ENCODE measurements around the gene CFAP251.

CFAP251 gene

DNA sequence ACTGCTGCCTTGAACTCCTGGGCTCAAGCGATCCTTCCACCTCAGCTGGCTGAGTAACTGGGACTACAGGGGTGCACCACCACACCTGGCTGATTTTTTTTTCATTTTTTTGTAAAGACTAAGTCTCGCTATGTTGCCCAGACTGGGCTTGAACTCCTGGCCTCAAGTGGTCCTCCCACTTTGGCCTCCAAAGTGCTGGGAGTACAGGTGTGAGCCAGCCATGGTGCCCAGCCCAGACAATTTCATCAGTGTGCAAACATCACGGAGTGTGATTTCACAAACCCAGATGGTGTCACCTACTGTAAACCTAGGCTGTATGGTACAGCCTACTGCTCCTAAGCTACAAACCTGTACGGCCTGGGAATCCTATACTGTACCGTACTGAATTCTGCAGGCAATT, 96.4 kb downstream of the CFAP251 start:
- H3K9me3 ChIP-seq (ENCODE audit: low read length): no peaks in the 10 kb centered on the region
- H3K27ac ChIP-seq (ENCODE audit: low read depth, low read length): no peak overlapping the region
- H3K9ac ChIP-seq (ENCODE audit: low read length): no peak overlapping the region
- no peaks in the 10 kb centered on the region for H3K27me3 ChIP-seq (ENCODE audit: control insufficient read depth in 1 of 2, insufficient read depth in 2 of 2, low read length in 2 of 2)
- H3K4me3 ChIP-seq (ENCODE audit: low read depth in 1 of 2, low read length in 2 of 2): no peak overlapping the region
- no peaks in the 10 kb centered on the region for H3K36me3 ChIP-seq (ENCODE audit: insufficient read depth, low read length)
- no peaks in the 10 kb centered on the region for H3K4me1 ChIP-seq (ENCODE audit: insufficient read depth, low read length)

- Histone ChIP-seq H3K27me3 (ENCODE audit: control insufficient read depth in 1 of 2, insufficient read depth in 2 of 2, low read length in 2 of 2) (no peaks in the 10 kb centered on the region), H3K4me1 (ENCODE audit: insufficient read depth, low read length) (peaks cover 6% of the 10 kb centered on the region), H3K27ac (ENCODE audit: low read depth, low read length) (no peak overlapping the region), H3K36me3 (ENCODE audit: insufficient read depth, low read length) (no peaks in the 10 kb centered on the region), H3K9me3 (ENCODE audit: low read length) (no peaks in the 10 kb centered on the region), H3K4me3 (ENCODE audit: low read depth in 1 of 2, low read length in 2 of 2) (no peak overlapping the region), H3K9ac (ENCODE audit: low read length) (no peak overlapping the region)
Measured at GRCh38 chr12:122018457-122018856, 100.1 kb downstream of the CFAP251 start.

DNA sequence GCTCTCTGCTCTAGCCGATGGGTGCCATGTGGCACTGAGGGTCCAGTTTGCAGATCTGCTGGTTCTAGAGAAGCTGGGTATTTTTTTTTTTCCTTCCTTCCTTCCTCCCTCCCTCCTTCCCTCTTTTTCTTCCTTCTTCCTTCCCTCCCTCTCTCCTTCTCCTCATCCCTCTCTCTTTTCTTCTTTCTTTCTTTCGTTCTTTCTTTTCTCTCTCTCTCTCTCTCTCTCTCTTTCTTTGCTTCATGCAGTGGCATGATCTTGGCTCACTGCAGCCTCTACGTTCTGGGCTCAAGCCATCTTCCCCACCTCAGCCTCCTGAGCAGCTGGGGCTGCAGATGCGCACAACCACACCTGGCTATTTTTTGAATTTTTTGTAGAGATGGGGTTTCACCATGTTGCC, 100.5 kb downstream of the CFAP251 start:
- H3K4me1 ChIP-seq (ENCODE audit: insufficient read depth, low read length): peaks cover 7% of the 10 kb centered on the region
- H3K9ac ChIP-seq (ENCODE audit: low read length): no peak overlapping the region
- no peaks in the 10 kb centered on the region for H3K36me3 ChIP-seq (ENCODE audit: insufficient read depth, low read length)
- H3K4me3 ChIP-seq (ENCODE audit: low read depth in 1 of 2, low read length in 2 of 2): no peak overlapping the region
- H3K27ac ChIP-seq (ENCODE audit: low read depth, low read length): no peak overlapping the region
- H3K27me3 ChIP-seq (ENCODE audit: control insufficient read depth in 1 of 2, insufficient read depth in 2 of 2, low read length in 2 of 2): no peaks in the 10 kb centered on the region
- H3K9me3 ChIP-seq (ENCODE audit: low read length): no peaks in the 10 kb centered on the region

DNA sequence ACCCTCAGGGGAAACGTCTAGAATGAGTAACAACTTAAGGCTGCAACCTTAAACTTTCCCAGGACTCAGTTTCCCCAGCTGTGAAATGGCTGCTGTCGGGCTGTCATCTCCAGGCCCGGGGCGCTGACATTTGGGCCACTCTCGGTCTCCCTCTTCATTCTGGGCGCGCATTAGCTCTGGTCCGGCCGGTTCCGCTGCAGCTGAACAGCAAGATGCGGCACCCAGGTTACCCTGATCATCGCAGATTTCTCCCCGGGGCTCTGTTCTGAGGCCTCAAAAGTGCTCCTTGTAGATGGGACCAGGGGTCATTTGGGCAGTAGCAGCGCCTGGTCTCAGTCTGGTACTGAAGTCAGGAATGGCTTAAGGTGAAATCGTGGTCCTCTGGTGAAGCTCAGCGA, 102.4 kb downstream of the CFAP251 start:
- H3K27ac ChIP-seq (ENCODE audit: low read depth, low read length): peak overlapping the region; percentile 58
- peak overlapping the region; percentile 52 to 61 for H3K4me3 ChIP-seq (ENCODE audit: low read depth in 1 of 2, low read length in 2 of 2)
- H3K9ac ChIP-seq (ENCODE audit: low read length): no peak overlapping the region
- H3K4me1 ChIP-seq (ENCODE audit: insufficient read depth, low read length): peaks cover 13% of the 10 kb centered on the region
- no peaks in the 10 kb centered on the region for H3K9me3 ChIP-seq (ENCODE audit: low read length)
- no peaks in the 10 kb centered on the region for H3K27me3 ChIP-seq (ENCODE audit: control insufficient read depth in 1 of 2, insufficient read depth in 2 of 2, low read length in 2 of 2)
- H3K36me3 ChIP-seq (ENCODE audit: insufficient read depth, low read length): no peaks in the 10 kb centered on the region

DNA sequence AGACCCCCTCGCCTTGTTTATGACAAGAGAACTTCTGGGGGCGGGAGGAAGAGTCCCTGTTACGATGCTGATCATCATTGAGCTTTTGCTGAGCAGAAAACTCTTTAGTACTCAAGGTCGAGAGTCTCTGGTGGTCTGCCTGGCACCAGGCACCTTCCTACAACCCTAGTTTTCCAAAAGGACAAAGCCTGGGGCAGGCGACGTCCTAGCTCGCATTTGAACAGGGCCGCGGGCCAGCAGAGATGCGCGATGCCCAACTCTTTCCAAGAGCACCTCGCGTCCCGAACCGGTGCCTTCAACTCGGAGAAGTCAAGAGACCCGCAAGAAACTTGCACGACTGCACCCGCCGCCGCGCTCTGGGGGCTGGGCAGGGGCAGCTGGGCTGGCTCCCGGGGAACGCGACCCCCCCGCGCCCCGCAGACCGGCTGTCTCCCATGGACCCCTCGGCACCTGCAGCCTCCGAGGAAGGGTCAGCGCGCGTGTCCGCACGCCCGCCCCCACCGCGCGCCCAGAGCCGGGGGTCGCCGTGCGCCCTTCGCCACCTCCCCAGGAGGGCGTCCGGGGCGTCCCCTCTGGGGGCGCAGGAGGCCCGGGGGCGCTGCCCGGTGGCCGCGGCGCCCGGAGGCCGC, 102.9 kb downstream of the CFAP251 start:
- H3K27ac ChIP-seq (ENCODE audit: low read depth, low read length): peak overlapping the region; percentile 58
- peak overlapping the region; percentile 52 to 61 for H3K4me3 ChIP-seq (ENCODE audit: low read depth in 1 of 2, low read length in 2 of 2)
- no peak overlapping the region for H3K9ac ChIP-seq (ENCODE audit: low read length)
- no peaks in the 10 kb centered on the region for H3K9me3 ChIP-seq (ENCODE audit: low read length)
- no peaks in the 10 kb centered on the region for H3K27me3 ChIP-seq (ENCODE audit: control insufficient read depth in 1 of 2, insufficient read depth in 2 of 2, low read length in 2 of 2)
- H3K4me1 ChIP-seq (ENCODE audit: insufficient read depth, low read length): peaks cover 13% of the 10 kb centered on the region
- no peaks in the 10 kb centered on the region for H3K36me3 ChIP-seq (ENCODE audit: insufficient read depth, low read length)

DNA sequence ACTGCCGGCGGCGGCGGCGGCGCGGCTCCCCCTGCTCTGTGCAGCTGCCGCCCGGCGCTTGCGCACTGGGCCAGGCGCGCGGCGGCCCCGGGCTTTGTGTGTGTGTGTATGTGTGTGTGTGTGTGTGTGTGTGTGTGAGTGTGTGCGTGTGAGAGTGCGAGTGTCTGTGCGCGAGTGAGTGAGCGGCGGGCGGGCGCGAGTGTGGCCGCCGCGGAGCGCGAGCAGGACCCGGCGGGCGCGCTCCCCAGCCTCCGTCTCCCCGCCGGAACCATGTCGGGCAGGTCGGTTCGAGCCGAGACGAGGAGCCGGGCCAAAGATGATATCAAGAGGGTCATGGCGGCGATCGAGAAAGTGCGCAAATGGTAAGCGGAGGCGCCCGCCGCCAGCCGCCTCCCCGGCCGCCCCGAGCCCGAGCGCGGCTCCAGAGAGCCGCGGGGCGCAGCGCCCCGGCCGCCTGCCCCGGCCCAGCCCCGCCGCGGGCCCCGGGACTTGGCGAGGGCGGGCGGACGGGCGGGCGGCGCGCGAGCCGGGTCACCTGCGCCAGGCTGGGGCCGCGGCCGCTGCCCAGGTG, 103.5 kb downstream of the CFAP251 start, which contains the start of gene BCL7A:
TSS of gene BCL7A (plus strand) at position 63 of the 571 bp plus-strand sequence. CDS start at position 271, 208 bp downstream.
- no peaks in the 10 kb centered on the region for H3K27me3 ChIP-seq (ENCODE audit: control insufficient read depth in 1 of 2, insufficient read depth in 2 of 2, low read length in 2 of 2)
- H3K27ac ChIP-seq (ENCODE audit: low read depth, low read length): peak within 1 kb of the TSS; percentile 64
- peaks cover 13% of the 10 kb centered on the region for H3K4me1 ChIP-seq (ENCODE audit: insufficient read depth, low read length)

DNA sequence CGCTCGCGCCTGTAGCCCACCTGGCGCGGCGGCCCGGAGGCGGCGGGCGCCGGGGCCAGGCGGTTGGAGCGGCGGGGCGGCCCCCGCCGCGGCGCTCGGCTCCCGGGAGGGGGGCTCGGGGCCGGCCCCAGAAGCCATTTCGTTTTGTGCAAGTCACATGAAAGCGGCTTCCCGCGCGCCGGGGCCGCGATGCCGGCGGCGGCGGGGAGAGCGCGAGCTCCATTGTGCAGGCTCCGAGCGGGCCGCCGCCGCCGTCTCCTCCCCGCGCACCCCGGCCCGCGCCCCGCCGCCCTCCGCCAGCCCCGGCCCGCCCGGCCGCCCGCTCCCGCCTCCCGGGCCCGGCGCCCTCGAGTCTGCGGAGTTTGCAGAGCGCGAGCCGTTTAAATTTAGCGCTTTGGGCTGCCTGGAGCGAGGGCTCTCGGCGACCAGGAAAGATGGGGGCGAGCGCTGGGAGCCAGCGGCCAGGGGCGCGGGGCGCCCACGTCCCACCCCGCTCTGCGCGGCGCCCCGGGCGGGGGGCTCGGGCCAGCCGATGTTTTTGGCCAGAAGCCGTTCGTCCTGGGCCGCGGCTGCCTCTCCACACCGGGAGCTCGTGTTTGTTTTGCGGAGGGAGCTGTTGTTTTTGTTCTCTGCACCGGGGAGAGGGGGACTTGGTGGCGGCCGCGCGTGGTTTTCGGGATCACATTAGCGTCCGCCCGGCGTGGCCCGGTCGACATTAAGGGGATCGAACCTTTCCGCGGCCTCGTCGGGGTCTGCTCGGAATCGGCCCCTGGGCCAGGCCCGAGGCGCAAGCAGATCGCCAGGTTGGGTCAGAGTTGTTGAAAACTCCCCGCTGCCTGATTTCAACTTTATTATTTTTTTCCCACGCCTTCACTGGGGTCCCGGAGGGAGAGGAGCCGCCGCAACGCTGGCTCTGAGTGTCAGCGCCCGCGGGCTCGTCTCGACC, 104.3 kb downstream of the CFAP251 start:
- peaks cover 13% of the 10 kb centered on the region for H3K4me1 ChIP-seq (ENCODE audit: insufficient read depth, low read length)
- H3K27me3 ChIP-seq (ENCODE audit: control insufficient read depth in 1 of 2, insufficient read depth in 2 of 2, low read length in 2 of 2): no peaks in the 10 kb centered on the region
- peak overlapping the region; percentile 64 for H3K27ac ChIP-seq (ENCODE audit: low read depth, low read length)
- peak overlapping the region; percentile 57 for H3K9ac ChIP-seq (ENCODE audit: low read length)
- H3K9me3 ChIP-seq (ENCODE audit: low read length): no peaks in the 10 kb centered on the region
- no peaks in the 10 kb centered on the region for H3K36me3 ChIP-seq (ENCODE audit: insufficient read depth, low read length)
- H3K4me3 ChIP-seq (ENCODE audit: low read depth in 1 of 2, low read length in 2 of 2): peak overlapping the region; percentile 45 to 63

More for the DNA sequence above, 103.5 kb downstream of the CFAP251 start, which contains the start of gene BCL7A:
- no peaks in the 10 kb centered on the region for H3K9me3 ChIP-seq (ENCODE audit: low read length)
- H3K36me3 ChIP-seq (ENCODE audit: insufficient read depth, low read length): no peaks in the 10 kb centered on the region
- peak within 1 kb of the TSS; percentile 52 to 63 for H3K4me3 ChIP-seq (ENCODE audit: low read depth in 1 of 2, low read length in 2 of 2)
- no peak within 1 kb of the TSS for H3K9ac ChIP-seq (ENCODE audit: low read length)

DNA sequence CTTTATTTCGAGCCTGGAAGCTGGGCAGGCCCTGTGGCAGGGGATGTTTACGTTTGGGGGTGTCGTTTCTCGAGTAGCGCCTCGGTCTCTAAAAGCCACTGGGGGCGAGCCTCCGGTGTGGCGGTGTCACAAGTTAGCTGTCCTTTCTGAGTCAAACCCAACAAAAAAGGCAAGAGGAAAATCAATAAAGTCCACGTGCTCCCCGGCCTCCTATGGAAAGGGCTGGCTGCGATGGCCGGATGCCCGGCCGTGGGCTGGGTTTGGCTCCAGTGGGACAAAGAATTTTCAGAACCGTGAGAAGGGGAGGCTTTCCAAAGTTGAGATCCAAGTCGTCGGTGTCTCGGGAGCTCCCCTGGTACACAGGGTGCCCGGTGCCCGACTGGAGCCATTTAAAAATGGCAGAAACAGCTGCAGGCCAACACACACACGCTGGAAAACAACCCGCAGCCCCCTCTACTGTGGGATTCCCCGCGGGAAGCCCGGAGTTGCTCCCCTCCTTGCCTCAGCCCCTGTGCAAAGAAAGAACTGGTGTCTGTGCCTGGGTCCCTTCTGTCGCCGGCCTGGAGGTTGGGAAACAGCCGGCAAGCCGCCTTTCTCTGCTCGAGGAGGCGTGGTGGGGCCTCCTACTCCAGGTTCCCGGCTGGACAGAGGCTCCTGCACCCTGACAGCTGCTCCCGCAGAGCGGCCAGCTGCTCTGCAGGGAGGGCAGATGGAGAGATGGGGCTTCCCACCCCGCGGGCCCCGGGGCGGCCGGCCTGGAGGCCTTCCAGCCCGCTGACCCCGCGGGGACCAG, 105.1 kb downstream of the CFAP251 start:
- no peaks in the 10 kb centered on the region for H3K9me3 ChIP-seq (ENCODE audit: low read length)
- peaks cover 13% of the 10 kb centered on the region for H3K4me1 ChIP-seq (ENCODE audit: insufficient read depth, low read length)
- H3K4me3 ChIP-seq (ENCODE audit: low read depth in 1 of 2, low read length in 2 of 2): peak overlapping the region; percentile 45 to 63
- peak overlapping the region; percentile 64 for H3K27ac ChIP-seq (ENCODE audit: low read depth, low read length)
- no peaks in the 10 kb centered on the region for H3K27me3 ChIP-seq (ENCODE audit: control insufficient read depth in 1 of 2, insufficient read depth in 2 of 2, low read length in 2 of 2)
- peak overlapping the region; percentile 57 for H3K9ac ChIP-seq (ENCODE audit: low read length)
- no peaks in the 10 kb centered on the region for H3K36me3 ChIP-seq (ENCODE audit: insufficient read depth, low read length)

DNA sequence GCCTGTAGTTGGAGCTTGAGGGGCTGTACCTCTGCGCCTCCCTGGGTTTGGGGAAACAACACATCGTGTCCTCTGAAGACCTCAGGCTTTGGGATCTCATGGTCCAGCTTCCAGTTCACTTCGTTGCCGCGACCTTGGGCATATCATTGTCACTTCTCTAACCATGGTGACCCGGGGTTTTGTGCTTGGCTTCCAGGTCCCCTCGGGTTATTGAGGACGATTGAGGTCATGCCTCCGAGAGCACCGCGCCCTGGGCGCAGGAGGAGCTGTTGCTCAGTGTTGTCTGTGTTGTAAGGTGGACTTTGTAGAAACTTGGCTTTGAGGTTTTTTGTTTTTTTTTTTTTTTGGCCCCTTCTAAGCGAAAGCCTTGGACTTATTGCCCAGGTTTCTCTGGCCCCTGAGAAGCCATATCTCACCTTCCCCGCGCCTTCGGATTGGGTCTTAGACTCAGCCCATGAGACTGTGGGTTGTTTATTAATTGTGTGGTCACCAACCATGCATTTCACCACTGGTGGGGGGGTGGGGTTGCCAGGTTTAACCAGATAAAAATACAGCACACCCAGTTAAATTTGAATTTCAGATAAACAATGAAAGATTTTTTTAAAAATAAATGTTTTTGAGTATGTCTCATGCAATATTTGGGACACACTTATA, 105.9 kb downstream of the CFAP251 start:
- Histone ChIP-seq H3K27ac (ENCODE audit: low read depth, low read length) (peak overlapping the region; percentile 64), H3K4me3 (ENCODE audit: low read depth in 1 of 2, low read length in 2 of 2) (peak overlapping the region in 1 of 2 donors; percentile 63), H3K9me3 (ENCODE audit: low read length) (no peaks in the 10 kb centered on the region), H3K36me3 (ENCODE audit: insufficient read depth, low read length) (no peaks in the 10 kb centered on the region), H3K27me3 (ENCODE audit: control insufficient read depth in 1 of 2, insufficient read depth in 2 of 2, low read length in 2 of 2) (no peaks in the 10 kb centered on the region), H3K4me1 (ENCODE audit: insufficient read depth, low read length) (peaks cover 13% of the 10 kb centered on the region), H3K9ac (ENCODE audit: low read length) (no peak overlapping the region)

GRCh38 chr12:122026706-122027333, 108.4 kb downstream of the CFAP251 start:
- H3K9me3 ChIP-seq (ENCODE audit: low read length): no peaks in the 10 kb centered on the region
- H3K4me3 ChIP-seq (ENCODE audit: low read depth in 1 of 2, low read length in 2 of 2): no peak overlapping the region
- no peak overlapping the region for H3K9ac ChIP-seq (ENCODE audit: low read length)
- no peaks in the 10 kb centered on the region for H3K27me3 ChIP-seq (ENCODE audit: control insufficient read depth in 1 of 2, insufficient read depth in 2 of 2, low read length in 2 of 2)
- peaks cover 7% of the 10 kb centered on the region for H3K4me1 ChIP-seq (ENCODE audit: insufficient read depth, low read length)
- no peak overlapping the region for H3K27ac ChIP-seq (ENCODE audit: low read depth, low read length)
- no peaks in the 10 kb centered on the region for H3K36me3 ChIP-seq (ENCODE audit: insufficient read depth, low read length)

Measured in muscle layer of colon (tissue), 2 donors.